Measurements from ENCODE around the gene TEKT3.

TEKT3 gene

DNA sequence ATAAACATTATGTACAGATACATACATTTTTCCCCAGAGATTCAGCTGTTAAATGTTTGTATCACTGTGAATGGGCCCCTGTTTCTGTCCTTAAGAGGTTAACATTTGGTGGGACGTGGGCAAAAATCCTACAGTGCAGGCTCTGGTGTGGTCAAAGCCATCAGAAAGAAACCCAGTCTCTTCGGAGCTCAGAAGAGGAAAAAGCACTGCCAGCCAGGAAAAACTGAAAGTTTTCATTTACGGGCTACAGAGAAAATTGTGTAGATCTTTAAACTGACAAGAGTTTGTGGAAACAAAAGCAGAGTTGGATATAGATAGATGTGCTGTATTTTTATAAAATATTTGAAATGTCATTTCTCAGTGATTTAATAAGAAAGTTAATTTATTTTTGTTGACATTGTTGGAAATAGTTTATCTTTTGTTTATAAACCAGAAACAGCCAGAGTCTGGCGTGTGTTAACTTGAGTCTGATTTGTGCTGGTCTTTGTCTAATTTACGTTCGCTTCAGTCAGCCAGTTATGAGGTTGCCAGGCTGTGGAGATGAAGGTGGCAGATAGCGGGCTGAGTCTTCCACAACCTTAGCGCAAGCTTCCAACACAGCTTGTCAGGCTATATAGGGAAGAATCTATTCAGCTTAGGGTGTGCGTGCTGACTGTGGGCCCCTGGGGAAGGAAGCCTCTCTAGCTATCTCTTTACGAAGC lies 9.5 kb upstream of the TEKT3 start:
- Histone ChIP-seq H3K9ac (ENCODE audit: low read depth, low read length) (no peak overlapping the region), H3K4me3 (ENCODE audit: low read length) (no peak overlapping the region), H3K27me3 (ENCODE audit: insufficient read depth, low read length) (no peaks in the 10 kb centered on the region), H3K36me3 (ENCODE audit: insufficient read depth, low read length) (no peaks in the 10 kb centered on the region), H3K27ac (ENCODE audit: low read depth, low read length) (no peak overlapping the region), H3K4me1 (ENCODE audit: insufficient read depth, low read length) (no peaks in the 10 kb centered on the region), H3K9me3 (ENCODE audit: insufficient read depth, low read depth, low read length) (no peaks in the 10 kb centered on the region)
- WGBS, result 88% methylated on average over 10 of the region's 10 CpGs

- Histone ChIP-seq H3K9ac (ENCODE audit: low read depth, low read length) (no peak overlapping the region), H3K4me3 (ENCODE audit: low read length) (no peak overlapping the region), H3K27me3 (ENCODE audit: insufficient read depth, low read length) (no peaks in the 10 kb centered on the region), H3K9me3 (ENCODE audit: insufficient read depth, low read depth, low read length) (no peaks in the 10 kb centered on the region), H3K4me1 (ENCODE audit: insufficient read depth, low read length) (no peaks in the 10 kb centered on the region), H3K36me3 (ENCODE audit: insufficient read depth, low read length) (no peaks in the 10 kb centered on the region), H3K27ac (ENCODE audit: low read depth, low read length) (no peak overlapping the region)
- 69% methylated on average over 2 of the region's 2 CpGs for WGBS
These were observed 7.7 kb upstream of the TEKT3 start for GRCh38 chr17:15349119-15349518.

DNA sequence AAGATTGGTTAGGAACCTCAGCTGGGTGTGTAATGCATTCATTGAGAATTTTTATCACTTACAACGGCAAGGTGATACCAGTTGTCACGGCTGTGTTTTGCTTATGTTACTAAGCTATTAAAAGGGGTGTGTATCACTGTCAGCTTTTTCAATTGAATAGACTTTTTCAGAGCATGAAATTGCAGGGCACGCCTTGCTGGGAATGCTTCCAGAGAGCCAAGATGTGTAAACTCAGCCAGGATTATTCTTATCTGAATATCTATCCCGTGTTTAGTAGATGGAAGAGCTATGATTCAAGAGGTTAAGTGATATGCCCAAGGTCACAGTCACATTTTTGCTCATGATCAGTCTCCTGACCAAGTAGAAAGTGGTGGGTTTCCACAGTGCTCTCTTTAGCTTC lies 6.6 kb upstream of the TEKT3 start:
- Histone ChIP-seq H3K36me3 (ENCODE audit: insufficient read depth, low read length) (no peaks in the 10 kb centered on the region), H3K27ac (ENCODE audit: low read depth, low read length) (no peak overlapping the region), H3K4me3 (ENCODE audit: low read length) (no peak overlapping the region), H3K9me3 (ENCODE audit: insufficient read depth, low read depth, low read length) (no peaks in the 10 kb centered on the region), H3K4me1 (ENCODE audit: insufficient read depth, low read length) (no peaks in the 10 kb centered on the region), H3K9ac (ENCODE audit: low read depth, low read length) (no peak overlapping the region), H3K27me3 (ENCODE audit: insufficient read depth, low read length) (no peaks in the 10 kb centered on the region)
- WGBS, result 83% methylated on average over 4 of the region's 4 CpGs

GRCh38 chr17:15346066-15346595 lies 4.7 kb upstream of the TEKT3 start:
- no peak overlapping the region for H3K9ac ChIP-seq (ENCODE audit: low read depth, low read length)
- no peak overlapping the region for H3K4me3 ChIP-seq (ENCODE audit: low read length)
- peaks cover 13% of the 10 kb centered on the region for H3K27me3 ChIP-seq (ENCODE audit: insufficient read depth, low read length)
- no peak overlapping the region for H3K27ac ChIP-seq (ENCODE audit: low read depth, low read length)
- H3K4me1 ChIP-seq (ENCODE audit: insufficient read depth, low read length), result no peaks in the 10 kb centered on the region
- H3K9me3 ChIP-seq (ENCODE audit: insufficient read depth, low read depth, low read length), result no peaks in the 10 kb centered on the region
- WGBS, result 88% methylated on average over 11 of the region's 13 CpGs
- no peaks in the 10 kb centered on the region for H3K36me3 ChIP-seq (ENCODE audit: insufficient read depth, low read length)

DNA sequence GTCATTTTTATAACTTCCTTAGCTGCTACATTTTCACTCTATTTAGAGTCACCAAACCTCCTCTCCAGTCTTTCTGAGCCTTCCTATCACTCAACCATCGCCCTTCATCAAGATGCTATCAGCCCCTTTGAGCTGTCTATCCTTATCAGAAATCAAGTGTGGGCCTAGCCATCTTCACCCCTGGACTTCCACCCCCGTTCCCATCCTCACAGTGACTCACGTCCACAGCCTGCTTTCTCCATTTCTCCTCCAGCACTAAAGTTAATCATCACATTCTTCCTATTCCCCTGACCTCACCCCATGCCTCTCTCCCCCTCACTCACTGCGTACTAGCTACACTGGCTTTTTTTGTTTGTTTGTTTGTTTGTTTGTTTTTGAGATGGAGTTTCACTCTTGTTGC lies 2.4 kb upstream of the TEKT3 start:
- WGBS, result 70% methylated on average over 3 of the region's 4 CpGs
- Histone ChIP-seq H3K27ac (ENCODE audit: low read depth, low read length) (no peak overlapping the region), H3K4me1 (ENCODE audit: insufficient read depth, low read length) (no peaks in the 10 kb centered on the region), H3K27me3 (ENCODE audit: insufficient read depth, low read length) (peaks cover 22% of the 10 kb centered on the region), H3K4me3 (ENCODE audit: low read length) (no peak overlapping the region), H3K36me3 (ENCODE audit: insufficient read depth, low read length) (no peaks in the 10 kb centered on the region), H3K9me3 (ENCODE audit: insufficient read depth, low read depth, low read length) (no peaks in the 10 kb centered on the region), H3K9ac (ENCODE audit: low read depth, low read length) (no peak overlapping the region)

- peaks cover 22% of the 10 kb centered on the region for H3K27me3 ChIP-seq (ENCODE audit: insufficient read depth, low read length)
- 82% methylated on average over 7 of the region's 7 CpGs for WGBS
- no peak overlapping the region for H3K27ac ChIP-seq (ENCODE audit: low read depth, low read length)
- H3K4me3 ChIP-seq (ENCODE audit: low read length), result no peak overlapping the region
- no peaks in the 10 kb centered on the region for H3K4me1 ChIP-seq (ENCODE audit: insufficient read depth, low read length)
- H3K9me3 ChIP-seq (ENCODE audit: insufficient read depth, low read depth, low read length), result peaks cover 3% of the 10 kb centered on the region; the same call in 1 of the 2 replicates
- H3K36me3 ChIP-seq (ENCODE audit: insufficient read depth, low read length), result no peaks in the 10 kb centered on the region
- H3K9ac ChIP-seq (ENCODE audit: low read depth, low read length), result no peak overlapping the region
These were observed 1.1 kb upstream of the TEKT3 start for GRCh38 chr17:15342460-15342859.

GRCh38 chr17:15341966-15342365 lies 569 bp upstream of the TEKT3 start:
- peaks cover 3% of the 10 kb centered on the region; the same call in 1 of the 2 replicates for H3K9me3 ChIP-seq (ENCODE audit: insufficient read depth, low read depth, low read length)
- 85% methylated on average over 3 of the region's 3 CpGs for WGBS
- H3K4me3 ChIP-seq (ENCODE audit: low read length), result peak overlapping the region; percentile 82
- H3K36me3 ChIP-seq (ENCODE audit: insufficient read depth, low read length), result no peaks in the 10 kb centered on the region
- H3K27me3 ChIP-seq (ENCODE audit: insufficient read depth, low read length), result peaks cover 22% of the 10 kb centered on the region
- no peak overlapping the region for H3K27ac ChIP-seq (ENCODE audit: low read depth, low read length)
- H3K9ac ChIP-seq (ENCODE audit: low read depth, low read length), result no peak overlapping the region
- no peaks in the 10 kb centered on the region for H3K4me1 ChIP-seq (ENCODE audit: insufficient read depth, low read length)

DNA sequence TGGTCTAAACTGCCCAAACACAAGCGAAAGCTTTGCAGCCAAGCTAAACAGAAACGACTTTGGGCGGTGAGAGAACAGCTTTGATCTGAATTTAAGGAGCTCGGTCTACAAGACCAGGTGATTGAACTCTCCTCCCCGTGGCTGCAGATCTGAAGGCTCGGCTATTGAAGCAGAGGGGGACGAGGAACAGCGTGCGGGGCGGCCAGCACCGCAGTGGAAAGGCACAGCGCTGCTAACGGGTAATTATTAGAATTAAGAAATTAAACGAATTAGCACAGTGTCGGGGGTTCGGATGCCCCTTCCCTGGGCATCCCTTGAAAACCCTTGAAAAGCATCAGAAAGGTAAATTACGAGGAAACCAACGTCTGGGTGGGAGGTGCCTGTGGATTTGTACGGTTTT lies 431 bp downstream of the TEKT3 start:
- peaks cover 22% of the 10 kb centered on the region for H3K27me3 ChIP-seq (ENCODE audit: insufficient read depth, low read length)
- peak overlapping the region; percentile 7; the same call in 1 of the 2 replicates for H3K9ac ChIP-seq (ENCODE audit: low read depth, low read length)
- 4% methylated on average over 19 of the region's 19 CpGs for WGBS
- peak overlapping the region; percentile 82 for H3K4me3 ChIP-seq (ENCODE audit: low read length)
- no peak overlapping the region for H3K27ac ChIP-seq (ENCODE audit: low read depth, low read length)
- H3K4me1 ChIP-seq (ENCODE audit: insufficient read depth, low read length), result no peaks in the 10 kb centered on the region
- H3K9me3 ChIP-seq (ENCODE audit: insufficient read depth, low read depth, low read length), result peaks cover 3% of the 10 kb centered on the region; the same call in 1 of the 2 replicates
- H3K36me3 ChIP-seq (ENCODE audit: insufficient read depth, low read length), result no peaks in the 10 kb centered on the region

DNA sequence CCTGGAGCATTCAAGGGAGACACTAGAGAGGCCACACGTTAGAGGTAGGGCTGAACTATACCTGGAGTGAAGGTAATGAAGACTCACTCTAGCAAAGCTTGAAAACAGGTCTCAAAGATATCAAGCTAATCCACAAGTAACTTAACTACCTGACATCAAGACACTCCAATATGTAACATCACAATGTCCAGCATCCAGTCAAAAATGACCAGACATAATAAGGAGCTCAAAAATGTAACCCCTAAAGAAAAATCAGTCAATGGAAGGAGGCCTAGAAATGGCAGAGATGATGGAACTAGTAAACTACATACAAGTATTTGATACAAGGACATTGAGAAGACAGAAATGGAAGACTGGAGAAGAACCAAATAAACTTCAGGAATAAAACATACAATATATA lies 6.0 kb downstream of the TEKT3 start:
- Histone ChIP-seq H3K27ac (ENCODE audit: low read depth, low read length) (no peak overlapping the region), H3K9me3 (ENCODE audit: insufficient read depth, low read depth, low read length) (peaks cover 6% of the 10 kb centered on the region; the same call in 1 of the 2 replicates), H3K4me3 (ENCODE audit: low read length) (no peak overlapping the region), H3K36me3 (ENCODE audit: insufficient read depth, low read length) (no peaks in the 10 kb centered on the region), H3K4me1 (ENCODE audit: insufficient read depth, low read length) (peaks cover 19% of the 10 kb centered on the region), H3K9ac (ENCODE audit: low read depth, low read length) (no peak overlapping the region), H3K27me3 (ENCODE audit: insufficient read depth, low read length) (peaks cover 2% of the 10 kb centered on the region)
- WGBS, result 67% methylated on average over 1 of the region's 1 CpG

GRCh38 chr17:15334266-15334665 lies 7.1 kb downstream of the TEKT3 start:
- H3K27ac ChIP-seq (ENCODE audit: low read depth, low read length), result no peak overlapping the region
- peaks cover 19% of the 10 kb centered on the region for H3K4me1 ChIP-seq (ENCODE audit: insufficient read depth, low read length)
- no peak overlapping the region for H3K4me3 ChIP-seq (ENCODE audit: low read length)
- peaks cover 6% of the 10 kb centered on the region; the same call in 1 of the 2 replicates for H3K9me3 ChIP-seq (ENCODE audit: insufficient read depth, low read depth, low read length)
- H3K9ac ChIP-seq (ENCODE audit: low read depth, low read length), result no peak overlapping the region
- no peaks in the 10 kb centered on the region for H3K36me3 ChIP-seq (ENCODE audit: insufficient read depth, low read length)
- 98% methylated on average over 3 of the region's 3 CpGs for WGBS
- no peaks in the 10 kb centered on the region for H3K27me3 ChIP-seq (ENCODE audit: insufficient read depth, low read length)

DNA sequence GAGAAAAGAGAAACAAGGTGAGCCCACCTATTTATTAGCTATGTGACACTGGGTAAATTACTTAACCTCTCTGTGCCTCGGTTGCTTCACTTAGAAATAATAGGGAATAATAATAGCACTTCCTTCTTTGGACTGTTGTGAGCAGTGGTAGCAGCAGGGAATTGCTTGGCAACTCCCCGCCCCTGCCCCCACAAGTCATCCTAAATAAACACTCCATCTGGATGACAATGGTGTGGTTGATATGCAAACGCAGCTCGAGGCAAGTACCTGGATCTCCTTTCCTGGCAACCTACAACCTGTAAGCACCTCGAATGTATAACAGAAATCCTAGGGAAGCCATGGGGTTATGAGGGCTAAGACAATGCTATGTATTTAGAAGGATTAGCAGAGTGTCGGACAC lies 9.1 kb downstream of the TEKT3 start:
- H3K36me3 ChIP-seq (ENCODE audit: insufficient read depth, low read length), result no peaks in the 10 kb centered on the region
- no peak overlapping the region; the same call in 1 of the 2 replicates for H3K27ac ChIP-seq (ENCODE audit: low read depth, low read length)
- 15% methylated on average over 2 of the region's 6 CpGs for WGBS
- H3K9me3 ChIP-seq (ENCODE audit: insufficient read depth, low read depth, low read length), result peaks cover 3% of the 10 kb centered on the region; the same call in 1 of the 2 replicates
- H3K4me1 ChIP-seq (ENCODE audit: insufficient read depth, low read length), result peaks cover 19% of the 10 kb centered on the region
- peak overlapping the region; percentile 27 for H3K4me3 ChIP-seq (ENCODE audit: low read length)
- no peaks in the 10 kb centered on the region for H3K27me3 ChIP-seq (ENCODE audit: insufficient read depth, low read length)
- no peak overlapping the region for H3K9ac ChIP-seq (ENCODE audit: low read depth, low read length)
